ENCODE measurements around the gene UGT1A9.

Gene UGT1A9

GRCh38 chr2:233668605-233669260, 3.0 kb upstream of the UGT1A9 start:
- H3K4me2 ChIP-seq (ENCODE audit: insufficient read depth, low read length): no peak overlapping the region
- no peak overlapping the region for H2AFZ ChIP-seq (ENCODE audit: low read depth, low read length)
- no peaks in the 10 kb centered on the region for H3K9me3 ChIP-seq (ENCODE audit: insufficient read depth, low read length, severe bottlenecking)
- TF ChIP-seq CTCF (IDR thresholded peaks at IDR 0.05; ENCODE audit: borderline replicate concordance, extremely low read depth, low read length, poor library complexity, severe bottlenecking): no peak
- TF ChIP-seq EZH2 (IDR thresholded peaks at IDR 0.05; ENCODE audit: borderline replicate concordance, low read depth, low read length, severe bottlenecking): no peak
- no peak overlapping the region for H3K27ac ChIP-seq (ENCODE audit: low read length)
- H3K9ac ChIP-seq (ENCODE audit: low read depth, low read length): no peak overlapping the region
- ATAC-seq (ENCODE audit: insufficient read depth, low read depth) (no peak), DNase-seq (no peak)
- H3K4me1 ChIP-seq (ENCODE audit: insufficient read depth, low read length): no peaks in the 10 kb centered on the region
- no peaks in the 10 kb centered on the region for H3K79me2 ChIP-seq (ENCODE audit: insufficient read depth, low read length)
- peaks cover 6% of the 10 kb centered on the region for H3K27me3 ChIP-seq (ENCODE audit: insufficient read depth, low read length, poor library complexity)
- no peak overlapping the region for H3K4me3 ChIP-seq (ENCODE audit: low read depth in 1 of 2, low read length in 2 of 2)
- H3K36me3 ChIP-seq (ENCODE audit: insufficient read depth, low read length): no peaks in the 10 kb centered on the region
- H4K20me1 ChIP-seq (ENCODE audit: insufficient read depth, low read length): no peaks in the 10 kb centered on the region

- Histone ChIP-seq H3K27me3 (ENCODE audit: insufficient read depth, low read length, poor library complexity) (peaks cover 6% of the 10 kb centered on the region), H3K27ac (ENCODE audit: low read length) (no peak overlapping the region), H2AFZ (ENCODE audit: low read depth, low read length) (no peak overlapping the region), H3K36me3 (ENCODE audit: insufficient read depth, low read length) (no peaks in the 10 kb centered on the region), H3K9ac (ENCODE audit: low read depth, low read length) (no peak overlapping the region), H3K9me3 (ENCODE audit: insufficient read depth, low read length, severe bottlenecking) (no peaks in the 10 kb centered on the region), H3K4me3 (ENCODE audit: low read depth in 1 of 2, low read length in 2 of 2) (no peak overlapping the region), H4K20me1 (ENCODE audit: insufficient read depth, low read length) (no peaks in the 10 kb centered on the region), H3K4me1 (ENCODE audit: insufficient read depth, low read length) (no peaks in the 10 kb centered on the region), H3K4me2 (ENCODE audit: insufficient read depth, low read length) (no peak overlapping the region), H3K79me2 (ENCODE audit: insufficient read depth, low read length) (no peaks in the 10 kb centered on the region)
- no peak for ATAC-seq (ENCODE audit: insufficient read depth, low read depth)
- no peak for TF ChIP-seq CTCF (IDR thresholded peaks at IDR 0.05; ENCODE audit: borderline replicate concordance, extremely low read depth, low read length, poor library complexity, severe bottlenecking)
- no peak for DNase-seq
Measured at GRCh38 chr2:233672886-233673285, 1.2 kb downstream of the UGT1A9 start.

- Histone ChIP-seq H3K4me3 (ENCODE audit: low read depth in 1 of 2, low read length in 2 of 2) (no peak overlapping the region), H3K27ac (ENCODE audit: low read length) (no peak overlapping the region), H2AFZ (ENCODE audit: low read depth, low read length) (no peak overlapping the region), H3K9me3 (ENCODE audit: insufficient read depth, low read length, severe bottlenecking) (no peaks in the 10 kb centered on the region), H4K20me1 (ENCODE audit: insufficient read depth, low read length) (no peaks in the 10 kb centered on the region), H3K27me3 (ENCODE audit: insufficient read depth, low read length, poor library complexity) (peaks cover 6% of the 10 kb centered on the region), H3K4me2 (ENCODE audit: insufficient read depth, low read length) (no peak overlapping the region), H3K79me2 (ENCODE audit: insufficient read depth, low read length) (no peaks in the 10 kb centered on the region), H3K4me1 (ENCODE audit: insufficient read depth, low read length) (no peaks in the 10 kb centered on the region), H3K9ac (ENCODE audit: low read depth, low read length) (no peak overlapping the region), H3K36me3 (ENCODE audit: insufficient read depth, low read length) (no peaks in the 10 kb centered on the region)
- TF ChIP-seq CTCF (IDR thresholded peaks at IDR 0.05; ENCODE audit: borderline replicate concordance, extremely low read depth, low read length, poor library complexity, severe bottlenecking) (no peak), EZH2 (IDR thresholded peaks at IDR 0.05; ENCODE audit: borderline replicate concordance, low read depth, low read length, severe bottlenecking) (no peak)
- no peak for ATAC-seq (ENCODE audit: insufficient read depth, low read depth)
- no peak for DNase-seq
Measured at GRCh38 chr2:233673896-233674295, 2.2 kb downstream of the UGT1A9 start.

- no peak overlapping the region for H3K4me3 ChIP-seq (ENCODE audit: low read depth in 1 of 2, low read length in 2 of 2)
- H3K79me2 ChIP-seq (ENCODE audit: insufficient read depth, low read length): no peaks in the 10 kb centered on the region
- no peak for DNase-seq
- no peak for ATAC-seq (ENCODE audit: insufficient read depth, low read depth)
- H3K9me3 ChIP-seq (ENCODE audit: insufficient read depth, low read length, severe bottlenecking): no peaks in the 10 kb centered on the region
- TF ChIP-seq CTCF (IDR thresholded peaks at IDR 0.05; ENCODE audit: borderline replicate concordance, extremely low read depth, low read length, poor library complexity, severe bottlenecking) (peak; percentile 14), EZH2 (IDR thresholded peaks at IDR 0.05; ENCODE audit: borderline replicate concordance, low read depth, low read length, severe bottlenecking) (no peak)
- no peaks in the 10 kb centered on the region for H3K4me1 ChIP-seq (ENCODE audit: insufficient read depth, low read length)
- H3K27ac ChIP-seq (ENCODE audit: low read length): no peak overlapping the region
- H3K36me3 ChIP-seq (ENCODE audit: insufficient read depth, low read length): no peaks in the 10 kb centered on the region
- peaks cover 6% of the 10 kb centered on the region for H3K27me3 ChIP-seq (ENCODE audit: insufficient read depth, low read length, poor library complexity)
- no peak overlapping the region for H2AFZ ChIP-seq (ENCODE audit: low read depth, low read length)
- no peaks in the 10 kb centered on the region for H4K20me1 ChIP-seq (ENCODE audit: insufficient read depth, low read length)
- no peak overlapping the region for H3K4me2 ChIP-seq (ENCODE audit: insufficient read depth, low read length)
- no peak overlapping the region for H3K9ac ChIP-seq (ENCODE audit: low read depth, low read length)
Measured at GRCh38 chr2:233674314-233674713, 2.6 kb downstream of the UGT1A9 start.

Data from DND-41 (cell line).